Measurements from ENCODE around the gene DGKB.

DGKB gene

DNA sequence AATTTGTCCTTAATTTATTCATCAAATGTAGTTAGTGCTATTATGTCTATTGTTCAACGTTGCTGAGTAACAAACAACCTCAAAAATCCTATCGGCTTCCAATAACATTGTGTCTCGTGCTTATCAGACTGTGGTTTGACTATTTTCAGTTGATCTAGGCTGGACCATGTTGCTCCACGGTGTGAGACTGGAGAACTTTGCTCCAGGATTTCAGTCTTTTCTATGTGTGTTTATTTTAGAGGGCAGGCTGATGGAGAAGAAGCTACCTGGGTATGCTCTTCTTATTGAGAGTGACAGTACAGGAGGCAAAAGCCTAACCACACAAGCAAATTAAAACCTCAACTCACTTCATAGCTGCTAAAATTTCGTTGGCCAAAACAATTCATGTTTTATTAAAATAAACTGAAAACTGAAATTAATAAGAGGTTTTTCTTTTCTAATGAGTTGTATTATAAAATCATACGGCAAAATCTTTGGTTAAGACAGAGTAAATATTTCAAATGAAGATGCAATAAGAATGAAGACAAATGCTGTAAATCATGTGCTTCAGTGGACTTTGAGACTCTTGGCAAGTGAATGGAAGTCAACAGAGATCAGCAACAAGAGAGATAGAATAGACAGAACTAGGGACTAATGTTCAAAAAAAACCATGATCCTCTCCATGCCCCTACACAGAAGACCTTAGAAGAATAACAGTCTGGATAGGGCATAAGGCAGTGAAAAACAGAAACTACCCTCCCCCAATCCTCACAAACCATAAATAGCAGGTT lies 495.1 kb downstream of the DGKB start:
- H3K27me3 ChIP-seq (ENCODE audit: low read depth, low read length), result no peaks in the 10 kb centered on the region
- no peaks in the 10 kb centered on the region for H3K4me1 ChIP-seq (ENCODE audit: control insufficient read depth in 1 of 2, insufficient read depth in 2 of 2, low read length in 2 of 2)
- no peaks in the 10 kb centered on the region for H3K36me3 ChIP-seq (ENCODE audit: control insufficient read depth in 1 of 2, insufficient read depth in 2 of 2, low read length in 2 of 2)
- no peak overlapping the region for H3K27ac ChIP-seq (ENCODE audit: low read length)
- no peak overlapping the region for H3K4me3 ChIP-seq (ENCODE audit: low read depth in 1 of 2, low read length in 2 of 2)
- no peaks in the 10 kb centered on the region for H3K9me3 ChIP-seq (ENCODE audit: control insufficient read depth in 1 of 2, low read length in 2 of 2)

DNA sequence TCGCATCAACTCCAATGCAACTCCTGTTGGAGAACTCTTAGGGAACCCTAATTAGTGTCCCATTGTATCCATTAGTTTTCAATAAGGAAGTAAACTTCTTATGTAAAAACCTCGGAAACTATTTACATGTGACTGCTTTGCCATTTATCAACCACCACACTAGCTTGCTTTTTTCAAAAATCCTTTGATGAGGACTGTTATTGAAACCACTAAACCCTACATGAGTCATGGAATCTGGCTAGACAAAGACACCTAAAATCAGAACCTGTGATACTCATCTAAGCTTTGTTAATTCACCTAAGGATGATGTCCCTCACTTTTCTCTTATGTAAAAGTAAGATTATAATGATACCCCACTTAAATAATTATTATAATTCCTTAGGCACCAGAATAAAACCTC lies 499.0 kb downstream of the DGKB start:
- Histone ChIP-seq H3K36me3 (ENCODE audit: control insufficient read depth in 1 of 2, insufficient read depth in 2 of 2, low read length in 2 of 2) (no peaks in the 10 kb centered on the region), H3K4me3 (ENCODE audit: low read depth in 1 of 2, low read length in 2 of 2) (no peak overlapping the region), H3K9me3 (ENCODE audit: control insufficient read depth in 1 of 2, low read length in 2 of 2) (no peaks in the 10 kb centered on the region), H3K4me1 (ENCODE audit: control insufficient read depth in 1 of 2, insufficient read depth in 2 of 2, low read length in 2 of 2) (no peaks in the 10 kb centered on the region), H3K27ac (ENCODE audit: low read length) (no peak overlapping the region), H3K27me3 (ENCODE audit: low read depth, low read length) (no peaks in the 10 kb centered on the region)

DNA sequence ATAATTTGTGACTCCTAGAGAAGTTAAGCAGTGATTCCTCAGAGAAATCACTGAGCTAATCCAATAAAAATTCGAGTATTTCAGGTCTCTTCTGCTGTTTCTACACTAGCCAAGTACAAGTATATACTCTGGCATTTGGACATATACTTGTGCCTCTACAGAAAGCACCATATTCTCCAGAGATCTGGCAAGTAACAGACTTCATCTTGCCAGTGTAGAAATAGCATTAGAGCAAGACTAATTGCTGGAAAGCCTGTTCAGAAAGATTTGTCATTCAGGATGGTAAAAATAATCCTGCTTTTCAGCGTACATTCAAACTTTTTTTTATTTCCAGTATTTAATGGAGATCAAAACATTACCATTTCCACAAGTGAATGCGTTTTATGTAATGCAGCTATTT lies 502.3 kb downstream of the DGKB start:
- H3K4me3 ChIP-seq (ENCODE audit: low read depth in 1 of 2, low read length in 2 of 2), result no peak overlapping the region
- H3K27ac ChIP-seq (ENCODE audit: low read length), result no peak overlapping the region
- H3K9me3 ChIP-seq (ENCODE audit: control insufficient read depth in 1 of 2, low read length in 2 of 2), result no peaks in the 10 kb centered on the region
- H3K36me3 ChIP-seq (ENCODE audit: control insufficient read depth in 1 of 2, insufficient read depth in 2 of 2, low read length in 2 of 2), result no peaks in the 10 kb centered on the region
- no peaks in the 10 kb centered on the region for H3K4me1 ChIP-seq (ENCODE audit: control insufficient read depth in 1 of 2, insufficient read depth in 2 of 2, low read length in 2 of 2)
- no peaks in the 10 kb centered on the region for H3K27me3 ChIP-seq (ENCODE audit: low read depth, low read length)

DNA sequence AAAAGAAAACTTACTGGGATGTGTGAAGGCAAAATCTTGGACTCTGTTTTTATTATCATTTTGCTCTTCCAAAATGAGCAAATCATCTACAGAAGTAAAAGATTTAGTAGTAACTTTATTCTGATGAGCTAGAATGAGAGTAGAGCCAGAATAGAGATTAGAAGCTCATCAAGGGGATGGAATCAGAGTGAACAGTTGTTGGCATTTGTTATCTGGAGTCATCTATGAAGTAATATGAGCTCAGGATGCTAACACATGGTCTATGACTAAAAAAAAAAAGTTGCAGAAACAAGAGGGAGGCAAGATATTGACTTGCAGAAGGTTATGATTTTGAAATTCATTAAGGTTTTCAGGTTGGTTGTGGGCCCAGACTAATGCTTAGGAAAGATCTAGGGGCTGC lies 504.0 kb downstream of the DGKB start:
- no peaks in the 10 kb centered on the region for H3K4me1 ChIP-seq (ENCODE audit: control insufficient read depth in 1 of 2, insufficient read depth in 2 of 2, low read length in 2 of 2)
- H3K27ac ChIP-seq (ENCODE audit: low read length), result no peak overlapping the region
- no peaks in the 10 kb centered on the region for H3K9me3 ChIP-seq (ENCODE audit: control insufficient read depth in 1 of 2, low read length in 2 of 2)
- H3K27me3 ChIP-seq (ENCODE audit: low read depth, low read length), result no peaks in the 10 kb centered on the region
- H3K36me3 ChIP-seq (ENCODE audit: control insufficient read depth in 1 of 2, insufficient read depth in 2 of 2, low read length in 2 of 2), result no peaks in the 10 kb centered on the region
- no peak overlapping the region for H3K4me3 ChIP-seq (ENCODE audit: low read depth in 1 of 2, low read length in 2 of 2)

DNA sequence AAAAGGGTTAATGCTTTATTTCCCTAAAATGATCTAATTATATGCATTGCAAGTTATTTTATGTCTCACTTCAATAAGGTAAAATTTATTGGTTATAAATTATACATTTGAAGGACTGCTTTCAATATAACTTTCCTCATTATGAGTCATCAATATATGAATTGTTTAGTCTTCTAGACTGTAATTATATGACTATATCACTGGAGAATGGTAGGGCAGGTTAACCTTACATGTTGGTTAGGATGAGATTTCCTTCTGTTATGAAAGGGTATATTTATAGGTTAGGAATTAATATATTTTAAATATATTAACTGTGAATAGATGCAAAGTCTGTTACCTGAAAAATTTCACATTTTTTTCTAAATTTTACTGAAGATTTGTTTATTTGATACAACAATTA lies 506.7 kb downstream of the DGKB start:
- no peak overlapping the region for H3K4me3 ChIP-seq (ENCODE audit: low read depth in 1 of 2, low read length in 2 of 2)
- H3K27me3 ChIP-seq (ENCODE audit: low read depth, low read length), result no peaks in the 10 kb centered on the region
- H3K9me3 ChIP-seq (ENCODE audit: control insufficient read depth in 1 of 2, low read length in 2 of 2), result no peaks in the 10 kb centered on the region
- H3K27ac ChIP-seq (ENCODE audit: low read length), result no peak overlapping the region
- H3K4me1 ChIP-seq (ENCODE audit: control insufficient read depth in 1 of 2, insufficient read depth in 2 of 2, low read length in 2 of 2), result no peaks in the 10 kb centered on the region
- no peaks in the 10 kb centered on the region for H3K36me3 ChIP-seq (ENCODE audit: control insufficient read depth in 1 of 2, insufficient read depth in 2 of 2, low read length in 2 of 2)

- Histone ChIP-seq H3K36me3 (ENCODE audit: control insufficient read depth in 1 of 2, insufficient read depth in 2 of 2, low read length in 2 of 2) (no peaks in the 10 kb centered on the region), H3K27me3 (ENCODE audit: low read depth, low read length) (no peaks in the 10 kb centered on the region), H3K9me3 (ENCODE audit: control insufficient read depth in 1 of 2, low read length in 2 of 2) (no peaks in the 10 kb centered on the region), H3K4me1 (ENCODE audit: control insufficient read depth in 1 of 2, insufficient read depth in 2 of 2, low read length in 2 of 2) (no peaks in the 10 kb centered on the region), H3K27ac (ENCODE audit: low read length) (no peak overlapping the region), H3K4me3 (ENCODE audit: low read depth in 1 of 2, low read length in 2 of 2) (no peak overlapping the region)
These were observed 507.8 kb downstream of the DGKB start for GRCh38 chr7:14394786-14395185.

DNA sequence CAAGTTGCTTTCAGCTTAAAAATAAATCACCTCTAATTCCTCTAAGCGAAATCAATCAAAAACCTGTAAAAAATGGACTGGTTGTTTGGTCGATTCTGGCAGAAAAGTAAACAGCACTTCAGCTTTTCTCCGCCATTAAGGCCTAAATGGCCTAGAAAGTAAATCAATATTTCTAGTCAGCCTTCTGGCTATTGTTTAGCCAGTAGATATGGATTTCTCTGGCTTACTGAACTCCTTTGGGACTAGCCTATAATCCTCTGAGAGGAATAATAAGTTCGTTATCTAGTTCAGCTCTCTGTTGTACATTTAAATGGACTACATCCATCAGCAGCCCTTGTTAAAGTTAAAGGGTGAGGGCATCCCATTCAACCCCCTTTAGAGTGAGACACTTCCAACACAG lies 513.0 kb downstream of the DGKB start:
- H3K36me3 ChIP-seq (ENCODE audit: control insufficient read depth in 1 of 2, insufficient read depth in 2 of 2, low read length in 2 of 2), result no peaks in the 10 kb centered on the region
- H3K4me1 ChIP-seq (ENCODE audit: control insufficient read depth in 1 of 2, insufficient read depth in 2 of 2, low read length in 2 of 2), result no peaks in the 10 kb centered on the region
- no peaks in the 10 kb centered on the region for H3K27me3 ChIP-seq (ENCODE audit: low read depth, low read length)
- no peak overlapping the region for H3K27ac ChIP-seq (ENCODE audit: low read length)
- H3K4me3 ChIP-seq (ENCODE audit: low read depth in 1 of 2, low read length in 2 of 2), result no peak overlapping the region
- no peaks in the 10 kb centered on the region for H3K9me3 ChIP-seq (ENCODE audit: control insufficient read depth in 1 of 2, low read length in 2 of 2)

- no peaks in the 10 kb centered on the region for H3K27me3 ChIP-seq (ENCODE audit: low read depth, low read length)
- H3K36me3 ChIP-seq (ENCODE audit: control insufficient read depth in 1 of 2, insufficient read depth in 2 of 2, low read length in 2 of 2), result no peaks in the 10 kb centered on the region
- no peaks in the 10 kb centered on the region for H3K4me1 ChIP-seq (ENCODE audit: control insufficient read depth in 1 of 2, insufficient read depth in 2 of 2, low read length in 2 of 2)
- H3K9me3 ChIP-seq (ENCODE audit: control insufficient read depth in 1 of 2, low read length in 2 of 2), result no peaks in the 10 kb centered on the region
- no peak overlapping the region for H3K4me3 ChIP-seq (ENCODE audit: low read depth in 1 of 2, low read length in 2 of 2)
- no peak overlapping the region for H3K27ac ChIP-seq (ENCODE audit: low read length)
These were observed 513.4 kb downstream of the DGKB start for GRCh38 chr7:14389181-14389591.

DNA sequence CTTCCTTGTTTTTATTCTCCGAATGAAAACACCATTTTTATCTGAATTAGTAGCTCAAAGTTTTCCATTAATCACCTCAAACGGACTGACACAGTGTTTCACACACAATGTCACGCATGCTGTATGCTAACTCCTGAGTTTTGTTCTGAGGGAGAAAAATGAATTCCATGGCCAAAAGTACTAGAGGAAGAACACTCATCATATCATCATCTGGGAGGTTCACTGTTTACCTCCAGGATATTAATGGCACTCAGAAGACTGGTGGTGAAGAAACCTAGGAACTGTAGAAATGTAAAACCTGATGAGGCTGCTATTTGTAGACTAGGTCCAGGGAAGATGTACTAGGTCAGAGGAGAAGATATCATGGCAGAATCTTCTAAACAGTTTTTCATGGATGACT lies 517.5 kb downstream of the DGKB start:
- no peaks in the 10 kb centered on the region for H3K36me3 ChIP-seq (ENCODE audit: control insufficient read depth in 1 of 2, insufficient read depth in 2 of 2, low read length in 2 of 2)

GRCh38 chr7:14381936-14382335 lies 520.6 kb downstream of the DGKB start:
- no peaks in the 10 kb centered on the region for H3K4me1 ChIP-seq (ENCODE audit: control insufficient read depth in 1 of 2, insufficient read depth in 2 of 2, low read length in 2 of 2)
- H3K9me3 ChIP-seq (ENCODE audit: control insufficient read depth in 1 of 2, low read length in 2 of 2), result no peaks in the 10 kb centered on the region
- H3K4me3 ChIP-seq (ENCODE audit: low read depth in 1 of 2, low read length in 2 of 2), result no peak overlapping the region
- no peaks in the 10 kb centered on the region for H3K36me3 ChIP-seq (ENCODE audit: control insufficient read depth in 1 of 2, insufficient read depth in 2 of 2, low read length in 2 of 2)
- H3K27me3 ChIP-seq (ENCODE audit: low read depth, low read length), result no peaks in the 10 kb centered on the region
- no peak overlapping the region for H3K27ac ChIP-seq (ENCODE audit: low read length)

More for the DNA sequence above, 517.5 kb downstream of the DGKB start:
- Histone ChIP-seq H3K27ac (ENCODE audit: low read length) (no peak overlapping the region), H3K4me3 (ENCODE audit: low read depth in 1 of 2, low read length in 2 of 2) (no peak overlapping the region), H3K27me3 (ENCODE audit: low read depth, low read length) (no peaks in the 10 kb centered on the region), H3K9me3 (ENCODE audit: control insufficient read depth in 1 of 2, low read length in 2 of 2) (no peaks in the 10 kb centered on the region), H3K4me1 (ENCODE audit: control insufficient read depth in 1 of 2, insufficient read depth in 2 of 2, low read length in 2 of 2) (no peaks in the 10 kb centered on the region)

GRCh38 chr7:14381306-14381705 lies 521.2 kb downstream of the DGKB start:
- no peak overlapping the region for H3K27ac ChIP-seq (ENCODE audit: low read length)
- H3K36me3 ChIP-seq (ENCODE audit: control insufficient read depth in 1 of 2, insufficient read depth in 2 of 2, low read length in 2 of 2), result no peaks in the 10 kb centered on the region
- no peak overlapping the region for H3K4me3 ChIP-seq (ENCODE audit: low read depth in 1 of 2, low read length in 2 of 2)
- H3K9me3 ChIP-seq (ENCODE audit: control insufficient read depth in 1 of 2, low read length in 2 of 2), result no peaks in the 10 kb centered on the region
- H3K4me1 ChIP-seq (ENCODE audit: control insufficient read depth in 1 of 2, insufficient read depth in 2 of 2, low read length in 2 of 2), result no peaks in the 10 kb centered on the region
- H3K27me3 ChIP-seq (ENCODE audit: low read depth, low read length), result no peaks in the 10 kb centered on the region

DNA sequence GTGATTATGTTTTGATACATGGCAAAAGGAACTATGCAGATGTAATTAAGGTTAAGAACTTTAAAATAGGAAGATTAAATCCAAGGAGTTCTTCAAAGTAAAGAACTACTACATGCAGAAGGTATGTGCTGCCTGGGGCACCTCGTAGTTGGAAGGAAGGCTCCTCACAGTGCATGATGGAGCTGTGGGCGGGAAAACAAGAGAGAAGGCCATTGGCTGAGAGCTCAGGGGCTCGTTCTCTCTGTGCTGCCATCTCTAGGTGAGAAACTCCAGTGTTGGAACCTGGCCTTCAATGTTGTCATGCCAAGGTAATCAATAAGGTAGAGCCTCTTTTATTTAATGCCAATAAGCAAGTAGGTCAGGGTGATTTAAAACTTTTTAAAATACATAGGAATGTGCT lies 521.7 kb downstream of the DGKB start:
- no peak overlapping the region for H3K4me3 ChIP-seq (ENCODE audit: low read depth in 1 of 2, low read length in 2 of 2)
- H3K4me1 ChIP-seq (ENCODE audit: control insufficient read depth in 1 of 2, insufficient read depth in 2 of 2, low read length in 2 of 2), result no peaks in the 10 kb centered on the region

More for the DNA sequence above, 521.7 kb downstream of the DGKB start:
- H3K27ac ChIP-seq (ENCODE audit: low read length), result no peak overlapping the region
- no peaks in the 10 kb centered on the region for H3K27me3 ChIP-seq (ENCODE audit: low read depth, low read length)
- no peaks in the 10 kb centered on the region for H3K36me3 ChIP-seq (ENCODE audit: control insufficient read depth in 1 of 2, insufficient read depth in 2 of 2, low read length in 2 of 2)
- no peaks in the 10 kb centered on the region for H3K9me3 ChIP-seq (ENCODE audit: control insufficient read depth in 1 of 2, low read length in 2 of 2)

All from muscle layer of duodenum (tissue), 2 donors.